Caco-2 (cell line): ENCODE data around the gene CCDC175. TPM values are rescaled to one million over a fixed set of nuclear protein-coding genes. Genes with fewer than 3 reads are reported as not detected.

ENCODE experiments used
- BruUV-seq: library from RNA; stranded (reverse); fragments of 400-500 nt; replicated peaks from 2 replicates; lab custom pipeline; 2021; lab: Mats Ljungman, UMichigan
- CTCF ChIA-PET: fragments of 300-600 bp; sonication (Branson Sonifier 250); formaldehyde crosslinking; loops from one replicate; lab custom pipeline; 2022; ENCODE audit warnings: antibody characterized with exemption; lab: Charles Lee
- POLR2A ChIA-PET: fragments of 300-600 bp; sonication (Branson Sonifier 250); formaldehyde crosslinking; loops from one replicate; lab custom pipeline; 2022; ENCODE audit warnings: antibody characterized with exemption; lab: Charles Lee
- DNase-seq, 2 experiments: peaks; one replicate each; pipeline versions ENCODE4 v3.0.0 to v3.0.0-alpha.2; 2020 to 2022
- H3K27me3 ChIP-seq: replicated peaks from 2 replicates; pipeline ENCODE4 v1.6.0; 2011; ENCODE audit warnings: low read length; ENCODE audit not compliant: control insufficient read depth, insufficient read depth
- H3K36me3 ChIP-seq: 2 replicates; pipeline ENCODE4 v1.5.1; 2011; ENCODE audit warnings: low read length; ENCODE audit not compliant: control insufficient read depth, insufficient read depth
- H3K4me1 ChIP-seq: fragments of 250-450 bp; sonication (Bioruptor Pico); 2 replicates; pipeline ENCODE4 v1.5.1; 2020; ENCODE audit warnings: mild to moderate bottlenecking
- H3K4me3 ChIP-seq: 2 replicates; pipeline ENCODE4 v1.5.1; 2011; ENCODE audit warnings: low read depth, mild to moderate bottlenecking, control low read depth, low read length
- H3K9me3 ChIP-seq: fragments of 250-450 bp; sonication (Bioruptor Pico); 2 replicates; pipeline ENCODE4 v1.5.1; 2020; ENCODE audit warnings: mild to moderate bottlenecking, moderate library complexity
- H3K27ac Mint-ChIP-seq: one replicate; pipeline ENCODE4 v1.8.0; 2022; ENCODE audit warnings: mixed read lengths; ENCODE audit not compliant: unreplicated experiment
- H3K27me3 Mint-ChIP-seq: one replicate; pipeline ENCODE4 v1.8.0; 2022; ENCODE audit warnings: mixed read lengths; ENCODE audit not compliant: insufficient read depth, unreplicated experiment
- H3K36me3 Mint-ChIP-seq: one replicate; pipeline ENCODE4 v1.8.0; 2022; ENCODE audit warnings: mild to moderate bottlenecking, mixed read lengths; ENCODE audit not compliant: insufficient read depth, unreplicated experiment
- H3K4me1 Mint-ChIP-seq: one replicate; pipeline ENCODE4 v1.8.0; 2022; ENCODE audit warnings: low read depth, mixed read lengths; ENCODE audit not compliant: unreplicated experiment
- H3K4me3 Mint-ChIP-seq: one replicate; pipeline ENCODE4 v1.8.0; 2022; ENCODE audit warnings: mild to moderate bottlenecking, moderate library complexity, mixed read lengths; ENCODE audit not compliant: unreplicated experiment
- H3K9me3 Mint-ChIP-seq: one replicate; pipeline ENCODE4 v1.8.0; 2022; ENCODE audit warnings: mixed read lengths; ENCODE audit not compliant: unreplicated experiment
- CTCF ChIP-seq, 2 experiments: fragments of 200-600 bp in 1 of 2; IDR thresholded peaks; 1 replicate in 1 of 2; 2 replicates in 1 of 2; pipeline versions ENCODE4 v1.5.1 to v1.8.0; 2011 to 2022; ENCODE audit warnings: antibody characterized with exemption in 1 of 2, control low read depth in 1 of 2, inconsistent platforms in 1 of 2, low read depth in 1 of 2, low read length in 1 of 2, mild to moderate bottlenecking in 1 of 2, moderate library complexity in 1 of 2; ENCODE audit not compliant: insufficient read depth in 1 of 2, severe bottlenecking in 1 of 2, unreplicated experiment in 1 of 2
- intact Hi-C: fragments of 100-400 bp; cut with micrococcal nuclease; formaldehyde crosslinking; loops from one replicate; pipeline ENCODE4 v1.10.0; 2022; ENCODE audit not compliant: unreplicated experiment
- total RNA-seq: library from RNA; stranded (reverse); gene quantifications from 2 replicates; pipeline ENCODE4 v1.2.3, GENCODE V29; 2022

The CCDC175 gene
- total RNA-seq, 1 experiment from 2014 or later: not detected

- H3K4me1 Mint-ChIP-seq: no peaks in the 10 kb centered on the region
- H3K27me3 ChIP-seq: no peaks in the 10 kb centered on the region
- ChIA-PET CTCF (no interaction called here), POLR2A (no interaction called here)
- TF ChIP-seq CTCF (IDR thresholded peaks at IDR 0.05; ENCODE audit: insufficient read depth in 1 of 2, low read depth in 1 of 2, low read length in 1 of 2, severe bottlenecking in 1 of 2, unreplicated experiment in 1 of 2): no peak
- H3K36me3 ChIP-seq: no peaks in the 10 kb centered on the region
- no peak overlapping the region for H3K4me3 ChIP-seq
- peaks cover 7% of the 10 kb centered on the region; the same call in 1 of the 2 replicates for H3K4me1 ChIP-seq
- no TSS peak for BruUV-seq
- no peaks in the 10 kb centered on the region for H3K9me3 ChIP-seq
- H3K4me3 Mint-ChIP-seq: no peak overlapping the region
- no peaks in the 10 kb centered on the region for H3K36me3 Mint-ChIP-seq
- intact Hi-C loops: no loop called here
- no peaks in the 10 kb centered on the region for H3K9me3 Mint-ChIP-seq
- peaks cover 4% of the 10 kb centered on the region for H3K27me3 Mint-ChIP-seq
- no peak overlapping the region for H3K27ac Mint-ChIP-seq
- DNase-seq: no peak
Observed at GRCh38 chr14:59460378-59460777, 116.2 kb downstream of the CCDC175 start.

- no peaks in the 10 kb centered on the region for H3K36me3 Mint-ChIP-seq
Observed at GRCh38 chr14:59458486-59458885, 118.1 kb downstream of the CCDC175 start.

GRCh38 chr14:59455411-59455810, 121.2 kb downstream of the CCDC175 start:
- H3K27me3 Mint-ChIP-seq: no peaks in the 10 kb centered on the region
- Histone ChIP-seq H3K36me3 (no peaks in the 10 kb centered on the region), H3K9me3 (no peaks in the 10 kb centered on the region), H3K4me1 (no peaks in the 10 kb centered on the region; the same call in 1 of the 2 replicates), H3K4me3 (no peak overlapping the region), H3K27me3 (no peaks in the 10 kb centered on the region)
- no peaks in the 10 kb centered on the region for H3K9me3 Mint-ChIP-seq
- no TSS peak for BruUV-seq
- ChIA-PET CTCF (no interaction called here), POLR2A (no interaction called here)
- intact Hi-C loops: no loop called here
- H3K4me3 Mint-ChIP-seq: no peak overlapping the region
- H3K27ac Mint-ChIP-seq: no peak overlapping the region
- no peaks in the 10 kb centered on the region for H3K4me1 Mint-ChIP-seq
- no peaks in the 10 kb centered on the region for H3K36me3 Mint-ChIP-seq
- no peak for TF ChIP-seq CTCF (IDR thresholded peaks at IDR 0.05; ENCODE audit: insufficient read depth in 1 of 2, low read depth in 1 of 2, low read length in 1 of 2, severe bottlenecking in 1 of 2, unreplicated experiment in 1 of 2)
- no peak for DNase-seq

More at GRCh38 chr14:59458486-59458885, 118.1 kb downstream of the CCDC175 start:
- Histone ChIP-seq H3K27me3 (no peaks in the 10 kb centered on the region), H3K4me3 (no peak overlapping the region), H3K9me3 (no peaks in the 10 kb centered on the region), H3K36me3 (no peaks in the 10 kb centered on the region), H3K4me1 (no peaks in the 10 kb centered on the region; the same call in 1 of the 2 replicates)
- Mint-ChIP-seq H3K4me3 (no peak overlapping the region), H3K4me1 (no peaks in the 10 kb centered on the region), H3K9me3 (no peaks in the 10 kb centered on the region), H3K27ac (no peak overlapping the region), H3K27me3 (peaks cover 4% of the 10 kb centered on the region)
- no peak for TF ChIP-seq CTCF (IDR thresholded peaks at IDR 0.05; ENCODE audit: insufficient read depth in 1 of 2, low read depth in 1 of 2, low read length in 1 of 2, severe bottlenecking in 1 of 2, unreplicated experiment in 1 of 2)
- intact Hi-C loops: no loop called here
- ChIA-PET CTCF (interaction anchor here (1.1 kb wide), 1 partner anchor 26 kb away, joined by 3 read pairs; the partner anchor contains the start of genes JKAMP and L3HYPDH), POLR2A (interaction anchor here (0.9 kb wide), 1 partner anchor 26 kb away, joined by 3 read pairs; the partner anchor contains the start of genes JKAMP and L3HYPDH)
- no TSS peak for BruUV-seq
- DNase-seq: no peak

Other genes starting within 250 kb of the CCDC175 start
- gene GPR135, start 111.4 kb downstream of the CCDC175 start, total RNA-seq: 0.52 and 0.77 TPM in 2 replicates
- 15.3 and 15.7 TPM in 2 replicates for gene L3HYPDH, start 92.4 kb downstream of the CCDC175 start, total RNA-seq
- gene JKAMP, start 92.3 kb downstream of the CCDC175 start, total RNA-seq: 24.7 and 31.0 TPM in 2 replicates